Spinal cord (tissue), 10 donors: ENCODE results near the gene PFDN5. TPM values are rescaled to one million over a fixed set of nuclear protein-coding genes. Genes with fewer than 3 reads are reported as not detected.
"Not testable (repeated sequence)": the region's sequence is repeated elsewhere in the genome, so short reads cannot be mapped to it uniquely, and the experiment has no call there.

Experiments used
- DNase-seq, 6 donors: peaks; one replicate each; pipeline versions ENCODE4 v3.0.0 to v3.0.0-alpha.2; 2013 to 2015; ENCODE audit warnings: low spot score in 6 of 6, low read depth in 4 of 6
- H3K27ac ChIP-seq: one replicate; pipeline ENCODE4 v1.5.1; 2013; ENCODE audit warnings: low read depth, low read length, control low read depth
- H3K27me3 ChIP-seq: one replicate; pipeline ENCODE4 v1.6.1; 2013; ENCODE audit warnings: low read length; ENCODE audit not compliant: control insufficient read depth, insufficient read depth
- H3K36me3 ChIP-seq: one replicate; pipeline ENCODE4 v1.6.1; 2013; ENCODE audit warnings: low read length; ENCODE audit not compliant: control insufficient read depth, insufficient read depth
- H3K4me1 ChIP-seq: one replicate; pipeline ENCODE4 v1.6.1; 2013; ENCODE audit warnings: low read length; ENCODE audit not compliant: control insufficient read depth, insufficient read depth
- H3K4me3 ChIP-seq: one replicate; pipeline ENCODE4 v1.5.1; 2013; ENCODE audit warnings: low read depth, low read length, control low read depth
- H3K9me3 ChIP-seq: one replicate; pipeline ENCODE4 v1.6.1; 2013; ENCODE audit warnings: low read length; ENCODE audit not compliant: control insufficient read depth, insufficient read depth
- WGBS: methylation state at CpG from one replicate; pipeline ENCODE4 v1.1.5; 2013; ENCODE audit warnings: missing lambda C conversion rate; ENCODE audit not compliant: insufficient coverage; 5-methylcytosine and 5-hydroxymethylcytosine counted together
- polyA plus RNA-seq, 2 donors: library from polyadenylated mRNA; unstranded; fragments of 120-200 nt; gene quantifications; one replicate each; pipeline ENCODE4 v1.2.1, GENCODE V29; 2013; ENCODE audit not compliant: insufficient read length in 2 of 2
- total RNA-seq, 2 donors: library from RNA; depleted of rRNA in 1 of 2; stranded (reverse); fragments of 120-200 nt in 1 of 2; fragments of >200 nt in 1 of 2; gene quantifications; one replicate each; pipeline versions ENCODE4 v1.2.3 to v1.2.4, GENCODE V29; 2013 to 2014
- donor health status: healthy.

The PFDN5 gene
- total and polyA plus RNA-seq, 4 donors = 381 to 945 (median 568) TPM

- H3K9me3 ChIP-seq = no peaks in the 10 kb centered on the region
- no peak overlapping the region for H3K27ac ChIP-seq
- DNase-seq = no peak
- 97% methylated on average over 6 of the region's 9 CpGs for WGBS
- no peaks in the 10 kb centered on the region for H3K27me3 ChIP-seq
- no peak overlapping the region for H3K4me3 ChIP-seq
- H3K36me3 ChIP-seq = peaks cover 26% of the 10 kb centered on the region
- H3K4me1 ChIP-seq = no peaks in the 10 kb centered on the region
These were observed 15.3 kb upstream of the PFDN5 start for GRCh38 chr12:53279888-53280498.

GRCh38 chr12:53286448-53286847, 8.9 kb upstream of the PFDN5 start:
- Histone ChIP-seq H3K4me3 (no peak overlapping the region), H3K9me3 (no peaks in the 10 kb centered on the region), H3K4me1 (no peaks in the 10 kb centered on the region), H3K27me3 (no peaks in the 10 kb centered on the region), H3K27ac (no peak overlapping the region), H3K36me3 (peaks cover 37% of the 10 kb centered on the region)
- 93% methylated on average over 7 of the region's 9 CpGs for WGBS
- no peak for DNase-seq

- no peaks in the 10 kb centered on the region for H3K4me1 ChIP-seq
- DNase-seq = peak in 2 of 6 donors; percentile 83
- H3K27ac ChIP-seq = no peak overlapping the region
- H3K9me3 ChIP-seq = no peaks in the 10 kb centered on the region
- peaks cover 38% of the 10 kb centered on the region for H3K36me3 ChIP-seq
- 93% methylated on average over 10 of the region's 11 CpGs for WGBS
- no peaks in the 10 kb centered on the region for H3K27me3 ChIP-seq
- no peak overlapping the region for H3K4me3 ChIP-seq
These were observed 7.6 kb upstream of the PFDN5 start for GRCh38 chr12:53287741-53288216.

GRCh38 chr12:53288322-53288721, 7.0 kb upstream of the PFDN5 start:
- no peak for DNase-seq
- 89% methylated on average over 6 of the region's 6 CpGs for WGBS
- Histone ChIP-seq H3K36me3 (peaks cover 40% of the 10 kb centered on the region), H3K27me3 (no peaks in the 10 kb centered on the region), H3K4me1 (no peaks in the 10 kb centered on the region), H3K27ac (no peak overlapping the region), H3K4me3 (no peak overlapping the region), H3K9me3 (no peaks in the 10 kb centered on the region)

GRCh38 chr12:53289891-53290290, 5.5 kb upstream of the PFDN5 start:
- Histone ChIP-seq H3K4me3 (no peak overlapping the region), H3K27me3 (no peaks in the 10 kb centered on the region), H3K36me3 (peaks cover 40% of the 10 kb centered on the region), H3K9me3 (no peaks in the 10 kb centered on the region), H3K4me1 (peaks cover 6% of the 10 kb centered on the region), H3K27ac (no peak overlapping the region)
- DNase-seq = no peak
- 85% methylated on average over 3 of the region's 4 CpGs for WGBS

GRCh38 chr12:53290661-53291060, 4.7 kb upstream of the PFDN5 start:
- DNase-seq = no peak
- Histone ChIP-seq H3K27ac (no peak overlapping the region), H3K4me1 (peaks cover 9% of the 10 kb centered on the region), H3K4me3 (no peak overlapping the region), H3K27me3 (no peaks in the 10 kb centered on the region), H3K9me3 (no peaks in the 10 kb centered on the region), H3K36me3 (peaks cover 37% of the 10 kb centered on the region)
- WGBS = 97% methylated on average over 5 of the region's 9 CpGs

- DNase-seq = no peak
- peaks cover 28% of the 10 kb centered on the region for H3K36me3 ChIP-seq
- H3K27ac ChIP-seq = no peak overlapping the region
These were observed 2.9 kb upstream of the PFDN5 start for GRCh38 chr12:53292426-53292825.

GRCh38 chr12:53295891-53296219, 513 bp downstream of the PFDN5 start:
- Histone ChIP-seq H3K27me3 (no peaks in the 10 kb centered on the region), H3K4me1 (peaks cover 42% of the 10 kb centered on the region), H3K9me3 (no peaks in the 10 kb centered on the region), H3K36me3 (peaks cover 22% of the 10 kb centered on the region), H3K4me3 (peak overlapping the region; percentile 100), H3K27ac (peak overlapping the region; percentile 97)
- DNase-seq = no peak
- WGBS = 5% methylated on average over 8 of the region's 12 CpGs

More at GRCh38 chr12:53292426-53292825, 2.9 kb upstream of the PFDN5 start:
- Histone ChIP-seq H3K27me3 (no peaks in the 10 kb centered on the region), H3K9me3 (no peaks in the 10 kb centered on the region), H3K4me1 (peaks cover 22% of the 10 kb centered on the region), H3K4me3 (no peak overlapping the region)

GRCh38 chr12:53297106-53297505, 1.8 kb downstream of the PFDN5 start:
- H3K36me3 ChIP-seq = peaks cover 27% of the 10 kb centered on the region
- H3K27me3 ChIP-seq, H3K9me3 ChIP-seq, H3K4me3 ChIP-seq, DNase-seq, H3K27ac ChIP-seq: not testable (repeated sequence)
- peaks cover 45% of the 10 kb centered on the region for H3K4me1 ChIP-seq
- 98% methylated on average over 10 of the region's 10 CpGs for WGBS

GRCh38 chr12:53298164-53298563, 2.8 kb downstream of the PFDN5 start:
- no peaks in the 10 kb centered on the region for H3K27me3 ChIP-seq
- DNase-seq = no peak
- 100% methylated on average over 2 of the region's 5 CpGs for WGBS
- H3K4me3 ChIP-seq = no peak overlapping the region
- H3K27ac ChIP-seq = no peak overlapping the region
- H3K36me3 ChIP-seq = peaks cover 30% of the 10 kb centered on the region
- H3K9me3 ChIP-seq = no peaks in the 10 kb centered on the region
- H3K4me1 ChIP-seq = peaks cover 50% of the 10 kb centered on the region
